ENCODE results near the gene RRAGA.
A peak's percentile ranks its signal among the peaks of the same experiment; 100 is the strongest.

The RRAGA gene

DNA sequence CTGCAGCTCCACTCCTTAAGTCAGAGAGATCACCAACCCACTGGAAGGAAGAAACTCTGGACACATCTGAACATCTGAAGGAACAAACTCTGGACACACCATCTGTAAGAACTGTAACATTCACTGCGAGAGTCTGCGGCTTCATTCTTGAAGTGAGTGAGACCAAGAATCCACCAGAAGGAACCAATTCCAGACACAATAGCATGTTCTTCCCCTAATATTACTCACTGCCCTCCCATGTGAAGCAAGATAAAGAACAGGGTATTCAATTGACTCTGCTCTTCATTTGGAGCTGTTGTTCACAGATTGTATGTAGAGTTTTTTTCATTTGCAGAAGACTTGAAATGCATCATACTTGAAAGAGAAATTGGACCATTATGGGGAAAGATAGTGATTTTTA lies 27.0 kb upstream of the RRAGA start:
- in situ Hi-C loops (cut with HindIII; ENCODE audit: low sequenced_read_pairs), result loop anchor here (25.0 kb wide), 1 partner anchor 760 kb away; no protein-coding TSS in a partner anchor
- no peak for DNase-seq (ENCODE audit: low read depth)
- no peak for TF ChIP-seq CTCF (IDR thresholded peaks at IDR 0.05; ENCODE audit: low read depth, low read length, missing control alignments)
- no peak overlapping the region for H3K4me3 ChIP-seq (ENCODE audit: low read depth, low read length)

DNA sequence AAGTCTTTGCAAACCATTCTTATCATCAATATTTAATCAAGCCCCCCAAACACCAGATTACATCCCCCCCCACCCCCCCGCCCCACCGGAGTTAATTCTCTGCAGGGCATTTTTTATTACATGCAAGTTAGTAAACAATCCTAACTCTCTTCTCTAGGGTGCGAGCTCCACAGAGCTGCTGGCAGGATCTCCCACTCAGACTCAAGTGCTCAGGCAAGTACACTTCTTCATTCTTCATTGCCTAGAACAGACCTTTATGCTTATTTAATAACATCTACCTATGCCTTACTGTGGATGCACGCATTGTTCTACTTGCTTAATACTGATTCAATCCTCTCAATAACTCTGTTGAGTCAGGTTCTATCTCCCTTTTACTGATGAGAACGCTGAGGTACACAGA lies 26.1 kb upstream of the RRAGA start:
- in situ Hi-C loops (cut with HindIII; ENCODE audit: low sequenced_read_pairs), result loop anchor here (25.0 kb wide), 1 partner anchor 761 kb away; no protein-coding TSS in a partner anchor
- H3K4me3 ChIP-seq (ENCODE audit: low read depth, low read length), result no peak overlapping the region
- no peak for TF ChIP-seq CTCF (IDR thresholded peaks at IDR 0.05; ENCODE audit: low read depth, low read length, missing control alignments)
- no peak for DNase-seq (ENCODE audit: low read depth)

DNA sequence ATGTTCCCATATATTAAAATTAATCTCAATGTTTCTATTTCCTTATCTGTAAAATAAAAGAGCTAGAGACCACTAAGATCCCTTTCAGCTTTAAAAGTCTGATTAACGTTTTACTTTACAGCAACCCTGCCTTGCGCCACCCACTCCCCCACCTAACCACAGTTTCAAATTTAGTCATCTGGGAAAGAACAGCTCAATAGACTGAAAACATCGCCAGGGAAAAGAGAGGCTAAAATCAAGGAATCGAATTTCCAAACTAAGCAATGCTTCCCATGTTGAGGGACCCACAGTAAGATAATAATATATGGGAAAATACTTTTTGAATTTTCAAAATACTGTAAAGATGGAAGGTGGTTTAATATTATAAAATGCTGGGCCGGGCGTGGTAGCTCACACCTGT lies 22.9 kb upstream of the RRAGA start:
- DNase-seq (ENCODE audit: low read depth), result no peak
- no peak overlapping the region for H3K4me3 ChIP-seq (ENCODE audit: low read depth, low read length)
- in situ Hi-C loops (cut with HindIII; ENCODE audit: low sequenced_read_pairs), result no loop called here
- no peak for TF ChIP-seq CTCF (IDR thresholded peaks at IDR 0.05; ENCODE audit: low read depth, low read length, missing control alignments)

DNA sequence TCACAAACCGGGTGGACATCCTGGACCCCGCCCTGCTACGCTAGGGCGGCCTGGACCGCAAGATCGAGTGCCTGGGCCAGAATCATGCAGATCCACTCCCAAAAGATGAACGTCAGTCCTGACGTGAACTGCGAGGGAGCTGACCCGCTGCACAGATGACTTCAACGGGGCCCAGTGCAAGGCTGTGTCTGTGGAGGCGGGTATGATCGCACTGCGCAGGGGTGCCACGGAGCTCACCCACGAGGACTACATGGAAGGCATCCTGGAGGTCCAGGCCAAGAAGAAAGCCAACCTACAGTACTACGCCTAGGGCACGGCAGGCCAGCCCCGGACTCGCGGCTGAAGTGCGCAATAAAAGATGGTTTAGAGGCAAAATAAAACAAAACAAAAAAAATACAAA lies 21.4 kb upstream of the RRAGA start:
- H3K4me3 ChIP-seq (ENCODE audit: low read depth, low read length), result no peak overlapping the region
- no peak for DNase-seq (ENCODE audit: low read depth)
- in situ Hi-C loops (cut with HindIII; ENCODE audit: low sequenced_read_pairs), result no loop called here
- TF ChIP-seq CTCF (IDR thresholded peaks at IDR 0.05; ENCODE audit: low read depth, low read length, missing control alignments), result no peak

DNA sequence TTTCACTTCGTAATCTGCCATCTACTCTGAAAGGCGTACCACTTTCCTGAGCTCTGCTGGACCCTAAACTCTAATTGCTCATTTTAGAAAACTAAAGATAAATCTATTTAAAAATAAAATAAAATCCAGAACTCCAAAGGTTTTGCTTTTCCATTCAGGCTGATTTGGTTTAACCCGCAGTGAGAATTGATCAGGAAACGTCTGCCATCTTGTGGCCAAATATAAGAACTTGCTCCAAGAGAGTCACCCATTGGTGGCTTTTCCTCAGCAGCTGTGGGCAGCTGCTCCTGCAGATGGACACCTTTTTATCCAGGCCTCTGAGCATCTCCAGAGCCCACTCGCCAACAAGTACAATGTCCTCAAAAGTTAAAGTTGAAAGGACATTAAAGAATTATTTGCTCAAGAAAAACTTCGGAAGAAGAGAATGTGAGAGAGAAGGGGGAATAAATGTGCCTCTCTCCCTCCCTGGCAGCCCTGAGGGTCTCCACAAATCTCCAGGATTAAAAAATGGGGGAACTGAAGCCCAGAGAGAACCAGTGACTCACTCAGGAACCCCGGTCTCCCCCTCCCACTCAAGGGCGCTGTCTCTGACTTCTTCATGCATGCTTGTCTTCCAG lies 20.3 kb upstream of the RRAGA start:
- TF ChIP-seq CTCF (IDR thresholded peaks at IDR 0.05; ENCODE audit: low read depth, low read length, missing control alignments), result peak; percentile 72
- DNase-seq (ENCODE audit: low read depth), result peak; percentile 59
- in situ Hi-C loops (cut with HindIII; ENCODE audit: low sequenced_read_pairs), result no loop called here
- H3K4me3 ChIP-seq (ENCODE audit: low read depth, low read length), result no peak overlapping the region

- in situ Hi-C loops (cut with HindIII; ENCODE audit: low sequenced_read_pairs), result no loop called here
- no peak overlapping the region for H3K4me3 ChIP-seq (ENCODE audit: low read depth, low read length)
- DNase-seq (ENCODE audit: low read depth), result no peak
- no peak for TF ChIP-seq CTCF (IDR thresholded peaks at IDR 0.05; ENCODE audit: low read depth, low read length, missing control alignments)
Observed at GRCh38 chr9:19030899-19031298, 18.3 kb upstream of the RRAGA start.

Measured in astrocyte of the cerebellum (primary cell).